Spleen (tissue), 11 donors: ENCODE data around the gene IL22RA2. TPM values are rescaled to one million over a fixed set of nuclear protein-coding genes. Genes with fewer than 3 reads are reported as not detected.

ENCODE experiments used
- DNase-seq: peaks from one replicate; pipeline ENCODE4 v3.0.0-alpha.2; 2020
- H3K27ac ChIP-seq, 8 donors: fragments of 200-600 bp; sonication (generic) in 7 of 8; 1 replicate in 4 of 8; 2 replicates in 4 of 8; pipeline versions ENCODE4 v1.5.0 to v1.8.0; 2016 to 2021; ENCODE audit warnings: inconsistent platforms in 4 of 8, mild to moderate bottlenecking in 4 of 8, moderate library complexity in 1 of 8
- H3K27me3 ChIP-seq, 7 donors: fragments of 200-600 bp; sonication (generic) in 6 of 7; replicated peaks in 1 of 7; 1 replicate in 4 of 7; 2 replicates in 3 of 7; pipeline versions ENCODE4 v1.5.0 to v1.8.0; 2016 to 2021; ENCODE audit warnings: inconsistent platforms in 3 of 7, mild to moderate bottlenecking in 1 of 7
- H3K36me3 ChIP-seq, 6 donors: fragments of 200-600 bp; sonication (generic) in 5 of 6; 1 replicate in 4 of 6; 2 replicates in 2 of 6; pipeline versions ENCODE4 v1.5.0 to v1.8.0; 2016 to 2021; ENCODE audit warnings: inconsistent platforms in 2 of 6
- H3K4me1 ChIP-seq, 6 donors: fragments of 200-600 bp; sonication (generic) in 5 of 6; 1 replicate in 3 of 6; 2 replicates in 3 of 6; pipeline versions ENCODE4 v1.5.0 to v1.8.0; 2016 to 2021; ENCODE audit warnings: inconsistent platforms in 3 of 6
- H3K4me3 ChIP-seq, 8 donors: fragments of 200-600 bp; sonication (generic) in 7 of 8; 1 replicate in 4 of 8; 2 replicates in 4 of 8; pipeline versions ENCODE4 v1.5.0 to v1.8.0; 2016 to 2021; ENCODE audit warnings: inconsistent platforms in 4 of 8, mild to moderate bottlenecking in 4 of 8, moderate library complexity in 2 of 8
- H3K9me3 ChIP-seq, 8 donors: fragments of 200-600 bp; sonication (generic) in 7 of 8; 1 replicate in 4 of 8; 2 replicates in 4 of 8; pipeline versions ENCODE4 v1.5.0 to v1.8.0; 2016 to 2021; ENCODE audit warnings: inconsistent platforms in 4 of 8
- POLR2A ChIP-seq, 3 donors: fragments of 450-650 bp; IDR thresholded peaks; one replicate each; pipeline ENCODE4 v1.5.1; 2017; ENCODE audit warnings: antibody characterized with exemption in 3 of 3, mild to moderate bottlenecking in 1 of 3
- POLR2AphosphoS5 ChIP-seq, 3 donors: sonication (generic); formaldehyde crosslinking; IDR thresholded peaks; one replicate each; pipeline ENCODE4 v1.5.1; 2017; ENCODE audit warnings: antibody characterized with exemption in 3 of 3
- WGBS, 5 donors: extraction: QIAGEN DNeasy Blood & Tissue Kit in 3 of 5; methylation state at CpG; one replicate each; pipeline versions ENCODE4 v1.1.5 to v1.1.7; 2013 to 2018; 5-methylcytosine and 5-hydroxymethylcytosine counted together
- intact Hi-C: fragments of 100-400 bp; cut with DNase I; formaldehyde crosslinking; loops from one replicate; pipeline ENCODE4 v1.15.0; 2023; ENCODE audit warnings: low total_unique reads
- polyA plus RNA-seq, 3 donors: library from polyadenylated mRNA; stranded (reverse); fragments of 200-250 nt; gene quantifications; one replicate each; pipeline ENCODE4 v1.2.1, GENCODE V29; 2013
- total RNA-seq, 7 donors: library from RNA; depleted of rRNA in 3 of 7; stranded (reverse); fragments of >200 nt in 3 of 7; fragmentation: NEBNext Ultra II Directional in 4 of 7; extraction: Animal tissue kit (Norgen Biotek cat#: 25700) in 4 of 7; gene quantifications; one replicate each; pipeline versions ENCODE4 v1.1.0 to v1.2.1, GENCODE V29; 2016 to 2021
- TF ChIP-seq, protein P1 (sequence below), 11 experiments: fragments of 200-600 bp in 7 of 11; fragments of 450-650 bp in 4 of 11; sonication (generic) in 4 of 11; IDR thresholded peaks in 8 of 11; conservative IDR thresholded peaks in 3 of 11; 1 replicate in 7 of 11; 2 replicates in 4 of 11; pipeline versions ENCODE4 v1.4.0 to v1.8.0; 2016 to 2021; ENCODE audit warnings: antibody characterized with exemption in 11 of 11, inconsistent platforms in 4 of 11, mild to moderate bottlenecking in 1 of 11
- donor health status: healthy with polysubstance abuse.
- donor health status: DM: no; HTN: no; CAD: no; lungs with moderate emphysema.
- donor health status: DM: no; HTN: no; CAD: no.
- donor health status: Bipolar disorder and iron deficiency.
- donor health status: healthy.
- donor health status: DM: no; HTN: no; CAD: no.
- donor health status: DM: yes; HTN: yes; CAD: no.

Gene IL22RA2
- total and polyA plus RNA-seq, 10 donors: 0.06 to 2.1 (median 0.19) TPM; not detected in 5

DNA sequence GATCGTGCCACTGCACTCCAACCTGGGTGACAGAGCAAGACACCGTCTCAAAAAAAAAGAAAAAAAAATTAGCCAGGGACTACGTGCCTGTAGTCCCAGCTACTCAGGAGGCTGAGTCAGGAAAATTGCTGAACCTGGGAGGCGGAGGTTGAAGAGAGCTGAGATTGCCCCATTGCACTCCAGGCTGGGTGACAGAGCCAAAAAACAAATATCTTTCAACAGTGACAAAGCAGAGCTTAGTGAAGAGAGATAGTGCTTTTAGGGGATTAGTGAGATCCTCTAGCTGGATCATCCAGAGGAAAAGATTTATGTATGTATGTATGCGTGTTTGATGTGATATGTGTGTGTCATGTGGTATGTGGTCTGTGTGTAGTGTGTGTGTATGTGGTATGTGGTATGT, 56.6 kb downstream of the IL22RA2 start:
- peaks cover 0 to 11% (median 3%) of the 10 kb centered on the region in 6 donors for H3K4me1 ChIP-seq
- no peak overlapping the region for H3K4me3 ChIP-seq
- no peak for TF ChIP-seq POLR2A (IDR thresholded peaks at IDR 0.05)
- TF ChIP-seq POLR2AphosphoS5 (IDR thresholded peaks at IDR 0.05): no peak
- TF ChIP-seq, protein P1, sequence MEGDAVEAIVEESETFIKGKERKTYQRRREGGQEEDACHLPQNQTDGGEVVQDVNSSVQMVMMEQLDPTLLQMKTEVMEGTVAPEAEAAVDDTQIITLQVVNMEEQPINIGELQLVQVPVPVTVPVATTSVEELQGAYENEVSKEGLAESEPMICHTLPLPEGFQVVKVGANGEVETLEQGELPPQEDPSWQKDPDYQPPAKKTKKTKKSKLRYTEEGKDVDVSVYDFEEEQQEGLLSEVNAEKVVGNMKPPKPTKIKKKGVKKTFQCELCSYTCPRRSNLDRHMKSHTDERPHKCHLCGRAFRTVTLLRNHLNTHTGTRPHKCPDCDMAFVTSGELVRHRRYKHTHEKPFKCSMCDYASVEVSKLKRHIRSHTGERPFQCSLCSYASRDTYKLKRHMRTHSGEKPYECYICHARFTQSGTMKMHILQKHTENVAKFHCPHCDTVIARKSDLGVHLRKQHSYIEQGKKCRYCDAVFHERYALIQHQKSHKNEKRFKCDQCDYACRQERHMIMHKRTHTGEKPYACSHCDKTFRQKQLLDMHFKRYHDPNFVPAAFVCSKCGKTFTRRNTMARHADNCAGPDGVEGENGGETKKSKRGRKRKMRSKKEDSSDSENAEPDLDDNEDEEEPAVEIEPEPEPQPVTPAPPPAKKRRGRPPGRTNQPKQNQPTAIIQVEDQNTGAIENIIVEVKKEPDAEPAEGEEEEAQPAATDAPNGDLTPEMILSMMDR (IDR thresholded peaks at IDR 0.05 in 8 of 11, conservative IDR thresholded peaks at IDR 0.05 in 3 of 11): no peak
- H3K36me3 ChIP-seq: no peaks in the 10 kb centered on the region
- peaks cover 0 to 26% (median 22%) of the 10 kb centered on the region in 8 donors for H3K9me3 ChIP-seq
- WGBS, 5 donors: 75 to 92% (median 87%) methylated on average over 5 of the region's 5 CpGs
- H3K27ac ChIP-seq: no peak overlapping the region
- no peaks in the 10 kb centered on the region for H3K27me3 ChIP-seq
- DNase-seq: no peak
- intact Hi-C loops: no loop called here

DNA sequence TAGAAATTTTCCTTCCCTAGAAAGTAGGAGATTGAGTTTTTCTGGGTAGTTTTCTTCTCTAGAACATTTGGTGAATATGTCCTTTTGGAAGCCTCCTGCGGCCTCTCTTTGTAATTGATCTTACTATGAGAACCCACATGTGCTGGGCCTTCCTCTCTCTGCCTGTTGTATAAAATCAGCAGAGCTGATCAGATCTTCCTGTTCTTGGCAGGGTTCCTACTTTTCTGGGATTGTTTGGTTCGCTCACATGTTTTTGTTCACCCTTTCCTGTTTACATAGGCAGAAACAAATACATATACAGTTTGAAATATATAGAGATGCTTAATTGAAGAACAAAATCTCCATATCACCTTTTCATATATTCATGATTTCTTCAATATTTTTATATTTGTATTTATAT, 57.8 kb downstream of the IL22RA2 start:
- no peaks in the 10 kb centered on the region for H3K36me3 ChIP-seq
- H3K4me1 ChIP-seq: no peaks in the 10 kb centered on the region
- no peak overlapping the region for H3K27ac ChIP-seq
- peaks cover 0 to 26% (median 22%) of the 10 kb centered on the region in 8 donors for H3K9me3 ChIP-seq
- H3K4me3 ChIP-seq: no peak overlapping the region
- intact Hi-C loops: no loop called here
- 74 to 95% (median 82%) methylated on average over 2 of the region's 2 CpGs for WGBS, 5 donors
- H3K27me3 ChIP-seq: no peaks in the 10 kb centered on the region
- no peak for TF ChIP-seq POLR2AphosphoS5 (IDR thresholded peaks at IDR 0.05)
- TF ChIP-seq, protein P1 (IDR thresholded peaks at IDR 0.05 in 8 of 11, conservative IDR thresholded peaks at IDR 0.05 in 3 of 11): no peak
- TF ChIP-seq POLR2A (IDR thresholded peaks at IDR 0.05): no peak
- no peak for DNase-seq

DNA sequence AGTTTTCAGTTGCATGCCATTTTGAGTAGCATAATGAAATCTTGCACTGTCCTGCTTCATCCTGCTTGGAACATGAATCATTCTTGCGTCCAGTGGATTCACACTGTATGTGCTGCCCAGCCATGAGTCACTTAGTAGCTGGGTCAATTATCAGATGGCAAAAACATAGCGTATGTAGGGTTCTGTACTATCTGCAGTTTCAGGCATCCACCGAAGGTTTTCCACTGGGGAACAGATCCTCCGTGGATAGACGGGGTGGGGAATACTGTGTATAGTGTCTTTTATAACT, 61.4 kb downstream of the IL22RA2 start:
- 89 to 99% (median 96%) methylated on average over 5 of the region's 5 CpGs for whole genome bisulfite sequencing, 5 donors
- H3K4me3 ChIP-seq: no peak overlapping the region
- intact Hi-C loops: no loop called here
- H3K27ac ChIP-seq: no peak overlapping the region
- peaks cover 0 to 4% (median 0%) of the 10 kb centered on the region in 6 donors for H3K4me1 ChIP-seq
- H3K27me3 ChIP-seq: no peaks in the 10 kb centered on the region
- no peaks in the 10 kb centered on the region for H3K36me3 ChIP-seq
- DNase-seq: no peak
- H3K9me3 ChIP-seq: peaks cover 0 to 13% (median 3%) of the 10 kb centered on the region in 8 donors
- TF ChIP-seq, protein P1 (IDR thresholded peaks at IDR 0.05 in 8 of 11, conservative IDR thresholded peaks at IDR 0.05 in 3 of 11): no peak
- TF ChIP-seq POLR2AphosphoS5 (IDR thresholded peaks at IDR 0.05) (no peak), POLR2A (IDR thresholded peaks at IDR 0.05) (no peak)

DNA sequence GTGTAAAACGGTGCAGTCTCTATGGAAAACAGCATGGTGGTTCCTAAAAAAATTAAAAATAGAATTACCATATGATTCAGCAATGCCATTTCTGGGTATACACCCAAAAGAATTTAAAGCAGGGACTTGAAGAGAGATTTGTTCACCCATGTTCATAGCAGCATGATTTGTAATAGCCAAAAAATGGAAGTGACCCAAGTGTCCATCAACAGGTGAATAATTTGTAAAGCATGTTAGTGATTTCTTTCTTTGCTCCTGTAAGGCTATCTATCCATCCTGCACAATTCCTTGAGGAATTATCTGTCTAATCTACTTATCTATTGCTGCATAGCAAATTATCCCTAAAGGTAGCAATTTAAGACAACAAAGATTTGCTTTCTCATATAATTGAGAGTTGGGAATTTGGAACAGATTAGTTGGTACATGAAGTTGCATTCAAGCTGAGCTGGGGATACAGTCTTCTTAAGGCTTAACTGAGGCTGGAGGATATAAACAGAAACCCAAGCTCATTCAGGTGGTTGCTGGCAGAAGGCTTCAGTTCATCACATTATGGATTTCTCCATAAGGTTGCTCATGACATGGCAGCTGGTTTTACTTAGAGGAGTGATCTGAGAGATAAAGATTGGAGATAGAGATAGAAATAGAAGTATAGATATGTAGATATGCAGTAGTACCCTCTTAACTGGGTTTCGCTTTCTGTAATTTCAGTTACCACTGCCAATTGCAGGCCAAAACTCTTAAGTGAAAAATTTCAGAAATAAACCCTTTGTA, 62.0 kb downstream of the IL22RA2 start:
- Histone ChIP-seq H3K27me3 (no peaks in the 10 kb centered on the region), H3K4me1 (peaks cover 0 to 8% (median 0%) of the 10 kb centered on the region in 6 donors), H3K27ac (no peak overlapping the region), H3K9me3 (peaks cover 0 to 13% (median 3%) of the 10 kb centered on the region in 8 donors), H3K36me3 (no peaks in the 10 kb centered on the region), H3K4me3 (no peak overlapping the region)
- intact Hi-C loops: no loop called here
- TF ChIP-seq POLR2A (IDR thresholded peaks at IDR 0.05) (no peak), POLR2AphosphoS5 (IDR thresholded peaks at IDR 0.05) (no peak)
- TF ChIP-seq, protein P1 (IDR thresholded peaks at IDR 0.05 in 8 of 11, conservative IDR thresholded peaks at IDR 0.05 in 3 of 11): no peak
- 82 to 92% (median 92%) methylated on average over 2 of the region's 2 CpGs for WGBS, 5 donors
- no peak for DNase-seq
